Hepatocyte (in vitro differentiated cells): ENCODE measurements around the gene STYX.

ENCODE experiments used
- CTCF ChIP-seq: fragments of 200-600 bp; sonication (generic); IDR thresholded peaks from 2 replicates; pipeline ENCODE4 v1.5.1; 2016; ENCODE audit warnings: antibody characterized with exemption, mild to moderate bottlenecking; ENCODE audit not compliant: poor library complexity
- EZH2 ChIP-seq: fragments of 200-600 bp; sonication (generic); IDR thresholded peaks from 2 replicates; pipeline ENCODE4 v1.6.1; 2016; ENCODE audit warnings: antibody characterized with exemption, mild to moderate bottlenecking, borderline replicate concordance
- EZH2phosphoT487 ChIP-seq: fragments of 200-600 bp; sonication (generic); IDR thresholded peaks from one replicate; pipeline ENCODE4 v1.6.1; 2018; ENCODE audit warnings: antibody characterized with exemption, mild to moderate bottlenecking, low read depth, moderate library complexity; ENCODE audit not compliant: unreplicated experiment, severe bottlenecking

- TF ChIP-seq CTCF: no peak
- TF ChIP-seq EZH2: no peak
- TF ChIP-seq EZH2phosphoT487: no peak
Observed at GRCh38 chr14:52700701-52701172, 29.2 kb upstream of the STYX start.
